HUES64 (cell line): ENCODE data around the gene CLIP4.

Experiments used
- H3K27ac ChIP-seq: 2 replicates; pipeline ENCODE4 v1.7.0; 2013; ENCODE audit warnings: low read depth, low read length, inconsistent platforms
- H3K27me3 ChIP-seq: 2 replicates; pipeline ENCODE4 v1.6.1; 2013; ENCODE audit warnings: mild to moderate bottlenecking, low read length; ENCODE audit not compliant: insufficient read depth
- H3K36me3 ChIP-seq: 2 replicates; pipeline ENCODE4 v1.6.1; 2013; ENCODE audit warnings: mild to moderate bottlenecking, low read length; ENCODE audit not compliant: insufficient read depth
- H3K4me1 ChIP-seq: 2 replicates; pipeline ENCODE4 v1.6.1; 2013; ENCODE audit warnings: mild to moderate bottlenecking, low read length, moderate library complexity; ENCODE audit not compliant: insufficient read depth
- H3K4me3 ChIP-seq: 2 replicates; pipeline ENCODE4 v1.5.1; 2013; ENCODE audit warnings: mild to moderate bottlenecking, low read length, moderate library complexity
- H3K9ac ChIP-seq: 2 replicates; pipeline ENCODE4 v1.6.1; 2013; ENCODE audit warnings: mild to moderate bottlenecking, low read depth, low read length
- H3K9me3 ChIP-seq: 2 replicates; pipeline ENCODE4 v1.6.1; 2013; ENCODE audit warnings: low read depth, low read length; ENCODE audit not compliant: insufficient read depth
- WGBS: fragments of 150-250, 120-280 bp; methylation state at CpG from one replicate; pipeline ENCODE4 v1.1.7; 2013; ENCODE audit warnings: missing lambda C conversion rate; 5-methylcytosine and 5-hydroxymethylcytosine counted together

Gene CLIP4

DNA sequence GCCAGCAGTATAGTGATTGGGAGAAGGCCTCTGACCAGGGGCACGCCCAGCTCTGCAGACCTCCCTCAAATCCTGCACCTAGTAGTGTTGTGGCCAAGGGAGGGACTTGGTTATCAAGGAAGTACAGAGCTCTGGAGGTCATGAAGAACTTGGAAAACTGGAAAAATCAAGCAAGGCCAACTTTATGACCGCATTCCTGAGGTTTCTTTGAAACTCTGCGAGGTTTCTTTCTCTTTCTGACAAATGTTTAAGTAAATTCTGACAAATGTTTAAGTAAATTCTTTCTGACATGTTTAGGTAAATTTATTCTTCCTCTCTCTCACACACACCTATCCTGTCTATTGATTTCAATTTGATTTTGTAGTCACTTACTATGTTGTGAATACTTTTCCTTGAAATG, 31.0 kb downstream of the CLIP4 start:
- 94% methylated on average over 3 of the region's 3 CpGs for WGBS
- H3K4me1 ChIP-seq, result no peaks in the 10 kb centered on the region
- H3K4me3 ChIP-seq, result no peak overlapping the region
- H3K9me3 ChIP-seq, result no peaks in the 10 kb centered on the region
- no peaks in the 10 kb centered on the region for H3K27me3 ChIP-seq
- H3K9ac ChIP-seq, result no peak overlapping the region
- H3K36me3 ChIP-seq, result no peaks in the 10 kb centered on the region
- no peak overlapping the region for H3K27ac ChIP-seq

GRCh38 chr2:29147963-29148362, 32.7 kb downstream of the CLIP4 start:
- Histone ChIP-seq H3K4me3 (no peak overlapping the region), H3K9ac (no peak overlapping the region), H3K36me3 (no peaks in the 10 kb centered on the region), H3K27me3 (no peaks in the 10 kb centered on the region), H3K9me3 (no peaks in the 10 kb centered on the region), H3K4me1 (no peaks in the 10 kb centered on the region), H3K27ac (no peak overlapping the region)
- 80% methylated on average over 3 of the region's 3 CpGs for WGBS

DNA sequence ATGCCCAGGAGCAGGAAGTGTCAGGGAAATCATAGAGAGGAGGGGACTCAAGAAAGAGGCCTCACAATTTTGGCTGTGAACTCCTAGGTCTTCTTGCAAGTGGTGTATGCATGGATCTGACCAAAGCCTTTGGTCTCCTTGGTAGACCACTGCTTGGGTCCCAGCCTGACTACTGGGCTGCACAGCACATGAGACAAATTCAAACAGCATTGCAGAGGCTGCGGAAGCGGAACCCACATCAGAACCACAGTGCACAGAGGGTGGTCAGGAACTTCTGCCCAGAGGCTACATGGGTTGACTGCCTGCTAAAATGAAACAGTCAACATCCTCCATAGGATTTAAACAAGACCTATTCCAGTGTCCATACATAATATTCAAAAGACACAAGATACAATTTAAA, 39.4 kb downstream of the CLIP4 start:
- H3K9me3 ChIP-seq, result no peaks in the 10 kb centered on the region
- H3K36me3 ChIP-seq, result no peaks in the 10 kb centered on the region
- no peaks in the 10 kb centered on the region for H3K27me3 ChIP-seq
- H3K4me1 ChIP-seq, result peaks cover under 1% of the 10 kb centered on the region; the same call in 1 of the 2 replicates
- 97% methylated on average over 2 of the region's 2 CpGs for WGBS
- H3K4me3 ChIP-seq, result no peak overlapping the region
- H3K9ac ChIP-seq, result no peak overlapping the region
- H3K27ac ChIP-seq, result no peak overlapping the region

DNA sequence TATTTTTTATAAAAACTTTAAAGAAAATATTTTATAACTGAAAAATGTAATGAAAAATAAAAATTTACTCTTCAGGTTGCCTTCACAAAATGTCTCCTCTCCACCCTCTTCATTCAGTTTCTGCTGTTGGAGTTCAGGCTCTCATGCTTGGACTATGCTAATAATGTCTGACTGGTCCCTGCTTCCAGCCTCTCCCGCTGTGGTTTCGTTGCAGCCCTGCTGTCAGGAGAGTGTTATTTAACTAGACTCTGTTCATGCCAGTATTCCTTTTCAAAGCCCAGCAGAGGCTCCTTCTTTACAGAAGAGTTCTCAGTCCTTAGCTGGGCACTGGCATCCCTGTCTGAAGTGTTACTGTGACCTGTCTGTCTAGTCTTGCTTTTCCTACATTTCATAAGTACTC, 40.4 kb downstream of the CLIP4 start:
- Histone ChIP-seq H3K4me3 (no peak overlapping the region), H3K27me3 (no peaks in the 10 kb centered on the region), H3K27ac (no peak overlapping the region), H3K4me1 (peaks cover 6% of the 10 kb centered on the region), H3K9ac (no peak overlapping the region), H3K36me3 (no peaks in the 10 kb centered on the region), H3K9me3 (no peaks in the 10 kb centered on the region)
- WGBS, result 93% methylated on average over 2 of the region's 2 CpGs

DNA sequence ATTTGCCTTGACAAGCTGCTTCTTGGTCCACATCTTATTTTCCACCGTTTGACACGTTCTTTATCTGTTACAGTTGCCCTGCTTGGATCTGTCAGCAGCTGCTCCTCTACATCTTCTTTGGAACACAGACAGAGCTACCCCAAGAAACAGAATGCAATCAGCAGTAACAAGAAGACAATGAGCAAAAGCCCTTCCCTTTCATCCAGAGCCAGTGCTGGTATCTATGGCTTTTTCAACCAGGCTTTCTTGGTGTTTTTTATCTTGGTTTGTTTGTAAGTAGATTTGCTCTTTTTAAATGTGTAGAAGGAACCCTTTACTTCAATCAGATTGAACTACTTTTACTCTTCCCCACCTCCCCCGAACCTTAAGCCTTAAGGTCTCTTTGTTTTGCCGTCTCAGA, 41.9 kb downstream of the CLIP4 start:
- WGBS, result 69% methylated on average over 3 of the region's 4 CpGs
- Histone ChIP-seq H3K9me3 (no peaks in the 10 kb centered on the region), H3K9ac (no peak overlapping the region), H3K27me3 (no peaks in the 10 kb centered on the region), H3K27ac (no peak overlapping the region), H3K4me3 (no peak overlapping the region), H3K4me1 (peaks cover 6% of the 10 kb centered on the region), H3K36me3 (no peaks in the 10 kb centered on the region)

DNA sequence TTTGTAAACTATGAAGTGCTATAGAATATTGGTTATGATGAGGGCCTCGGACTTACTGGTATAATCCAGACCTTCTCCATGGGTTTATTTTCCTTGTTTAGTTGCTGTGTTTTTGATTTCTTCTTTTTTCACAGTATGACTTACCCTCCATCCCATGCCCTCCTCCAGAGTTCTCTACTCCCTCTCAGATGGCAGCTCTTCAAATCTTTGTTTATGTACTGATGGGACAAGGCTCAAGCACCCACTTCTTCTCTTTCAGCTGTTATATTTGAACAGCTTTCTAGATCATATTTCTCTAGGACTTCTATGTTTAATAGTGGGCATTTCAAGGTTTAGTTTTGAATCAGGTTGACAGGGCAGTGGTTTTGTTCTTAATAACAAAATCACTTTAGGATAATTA, 43.9 kb downstream of the CLIP4 start:
- no peaks in the 10 kb centered on the region for H3K9me3 ChIP-seq
- H3K4me3 ChIP-seq, result no peak overlapping the region
- H3K36me3 ChIP-seq, result no peaks in the 10 kb centered on the region
- H3K9ac ChIP-seq, result no peak overlapping the region
- WGBS, result 100% methylated on average over 1 of the region's 1 CpG
- H3K4me1 ChIP-seq, result peaks cover 12% of the 10 kb centered on the region
- no peaks in the 10 kb centered on the region for H3K27me3 ChIP-seq
- H3K27ac ChIP-seq, result no peak overlapping the region

DNA sequence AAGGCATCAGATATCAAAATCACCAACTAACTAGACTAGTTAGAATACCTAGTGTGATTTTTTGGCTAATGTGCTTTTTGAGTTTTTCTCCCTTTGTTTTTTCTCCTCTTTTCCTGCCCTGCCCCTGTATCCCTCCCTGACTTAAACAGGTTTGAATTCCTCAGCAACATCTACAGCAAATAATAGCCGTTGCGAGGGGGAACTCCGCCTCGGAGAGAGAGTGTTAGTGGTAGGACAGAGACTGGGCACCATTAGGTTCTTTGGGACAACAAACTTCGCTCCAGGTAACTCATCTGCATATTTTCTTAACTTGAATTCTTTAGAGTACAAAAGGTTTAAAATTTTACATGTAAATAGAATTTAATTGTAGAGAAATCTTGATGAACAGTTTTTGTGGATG, 45.0 kb downstream of the CLIP4 start:
- peaks cover 22% of the 10 kb centered on the region for H3K4me1 ChIP-seq
- no peaks in the 10 kb centered on the region for H3K36me3 ChIP-seq
- H3K4me3 ChIP-seq, result no peak overlapping the region
- H3K27me3 ChIP-seq, result no peaks in the 10 kb centered on the region
- H3K9ac ChIP-seq, result no peak overlapping the region
- H3K9me3 ChIP-seq, result no peaks in the 10 kb centered on the region
- H3K27ac ChIP-seq, result no peak overlapping the region
- WGBS, result 83% methylated on average over 5 of the region's 5 CpGs

DNA sequence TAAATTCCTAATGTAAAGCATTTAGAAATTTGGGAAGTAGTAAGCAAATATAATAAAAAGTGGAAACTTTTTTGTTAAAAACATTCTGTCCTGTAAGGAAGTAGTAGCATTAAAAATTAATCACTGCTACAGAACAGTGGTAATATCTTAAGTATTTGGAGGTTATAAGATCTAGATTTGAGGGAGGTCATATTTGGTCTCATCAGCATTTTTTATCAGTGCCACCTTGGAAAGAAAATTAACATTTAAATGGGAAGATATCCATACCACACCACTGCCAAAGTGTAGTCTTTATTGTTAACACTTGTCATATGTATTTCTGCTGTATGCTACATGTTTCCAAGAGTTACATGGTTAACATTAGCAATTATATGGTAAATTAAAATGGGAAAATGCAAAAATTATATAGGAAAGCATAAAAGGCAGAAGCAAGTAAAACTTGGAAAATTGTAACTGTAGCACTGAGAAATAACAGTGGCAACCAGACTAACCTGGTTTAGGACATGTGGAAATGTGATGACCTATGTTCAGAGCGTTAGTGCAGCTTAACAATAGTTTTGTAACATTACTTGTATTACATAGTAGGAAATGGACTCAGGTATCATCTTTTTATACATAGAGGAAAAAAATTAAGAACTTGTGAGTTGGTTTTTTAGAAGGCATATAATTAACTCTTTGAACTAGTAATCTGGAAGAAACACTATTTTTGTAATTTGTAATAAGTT, 47.2 kb downstream of the CLIP4 start:
- no peaks in the 10 kb centered on the region for H3K9me3 ChIP-seq
- H3K9ac ChIP-seq, result no peak overlapping the region
- 91% methylated on average over 1 of the region's 1 CpG for WGBS
- H3K36me3 ChIP-seq, result no peaks in the 10 kb centered on the region
- H3K27me3 ChIP-seq, result no peaks in the 10 kb centered on the region
- no peak overlapping the region for H3K4me3 ChIP-seq
- no peak overlapping the region for H3K27ac ChIP-seq
- peaks cover 27% of the 10 kb centered on the region for H3K4me1 ChIP-seq

DNA sequence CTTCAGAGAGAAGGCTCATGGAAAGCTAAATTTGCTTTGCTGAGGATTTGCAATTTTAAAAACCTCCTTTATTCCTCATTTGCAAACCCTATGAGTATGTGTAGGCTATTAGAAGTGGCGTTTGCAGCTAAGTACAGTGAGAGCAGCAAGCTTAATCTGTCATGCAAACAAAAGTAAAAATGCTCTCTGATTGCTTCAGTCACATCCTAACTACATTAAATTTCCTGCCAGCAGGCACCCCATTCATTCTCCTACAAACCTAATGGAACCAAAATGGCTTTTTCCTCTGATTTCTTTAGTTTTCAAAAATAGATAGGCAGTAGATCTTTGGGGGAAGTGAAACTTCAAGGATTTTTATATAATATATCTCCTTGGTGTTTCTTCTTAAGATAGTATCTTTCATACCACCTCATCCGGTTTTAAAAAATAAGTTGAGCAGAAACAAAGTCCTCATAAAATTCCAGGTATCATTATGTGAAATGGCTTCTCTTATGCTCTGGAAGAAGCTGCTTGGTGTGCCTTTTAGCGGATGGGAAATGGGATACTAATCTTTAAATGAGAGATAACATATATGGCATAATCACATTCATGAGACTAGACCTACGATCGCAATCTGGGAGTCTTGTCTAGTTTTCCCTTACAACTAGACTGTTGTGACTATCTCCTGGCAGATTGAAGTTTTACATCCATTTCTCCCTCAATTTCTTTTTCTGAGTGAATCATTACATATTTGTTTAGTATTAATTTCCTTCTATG, 49.1 kb downstream of the CLIP4 start:
- Histone ChIP-seq H3K9ac (no peak overlapping the region), H3K9me3 (no peaks in the 10 kb centered on the region), H3K4me3 (no peak overlapping the region), H3K4me1 (peaks cover 27% of the 10 kb centered on the region), H3K27ac (no peak overlapping the region), H3K36me3 (no peaks in the 10 kb centered on the region), H3K27me3 (no peaks in the 10 kb centered on the region)
- 75% methylated on average over 4 of the region's 5 CpGs for WGBS

DNA sequence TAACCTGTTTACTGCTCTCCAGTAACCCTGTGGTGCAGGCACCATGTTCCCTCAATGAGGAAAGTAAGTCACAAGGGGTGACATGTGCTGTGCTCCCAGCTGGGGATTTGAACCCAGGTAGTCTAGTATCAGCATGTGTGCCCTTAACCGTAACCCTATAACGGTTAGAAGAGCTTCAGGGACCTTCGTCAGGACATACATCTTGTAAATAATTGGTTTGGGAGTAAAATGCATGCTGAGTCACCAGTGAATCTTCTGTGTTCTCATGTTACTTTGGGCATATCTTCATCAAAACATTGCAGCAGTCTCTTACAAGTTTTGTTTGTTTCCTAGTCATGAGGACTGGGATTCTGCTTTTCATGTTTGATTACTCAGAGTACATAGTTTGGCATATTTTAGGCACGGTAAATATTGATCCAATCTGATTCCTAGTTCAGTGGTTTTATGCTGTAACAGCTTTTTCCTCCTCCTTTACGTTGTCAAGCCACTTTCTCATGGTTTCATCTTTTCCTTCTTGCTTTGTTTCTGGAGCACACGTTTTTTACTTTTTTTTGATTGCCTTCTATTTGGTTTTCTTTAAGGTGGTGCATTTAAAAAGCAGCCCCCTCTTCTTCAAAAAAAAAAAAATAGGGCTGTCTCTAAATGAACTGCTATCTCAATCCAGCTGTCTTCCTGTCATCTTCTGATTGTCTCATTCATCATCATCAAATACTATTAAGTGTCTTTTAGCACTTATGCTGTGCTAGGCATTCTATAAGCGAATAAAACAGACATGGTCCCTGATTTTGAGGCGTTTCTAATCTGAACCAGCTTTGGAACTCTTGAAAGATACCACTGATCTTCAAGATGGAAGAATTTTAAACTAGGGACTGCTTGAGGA, 50.4 kb downstream of the CLIP4 start:
- no peak overlapping the region for H3K4me3 ChIP-seq
- no peaks in the 10 kb centered on the region for H3K36me3 ChIP-seq
- no peak overlapping the region for H3K9ac ChIP-seq
- peaks cover 21% of the 10 kb centered on the region for H3K4me1 ChIP-seq
- WGBS, result 70% methylated on average over 8 of the region's 8 CpGs
- H3K27me3 ChIP-seq, result no peaks in the 10 kb centered on the region
- H3K9me3 ChIP-seq, result no peaks in the 10 kb centered on the region
- H3K27ac ChIP-seq, result no peak overlapping the region
